ENCODE results near the gene CEP72. TPM values are rescaled to one million over a fixed set of nuclear protein-coding genes. Genes with fewer than 3 reads are reported as not detected.

Gene CEP72
- total RNA-seq, 6 experiments from 2014 or later = 2.9 to 5.0 (median 4.0) TPM

DNA sequence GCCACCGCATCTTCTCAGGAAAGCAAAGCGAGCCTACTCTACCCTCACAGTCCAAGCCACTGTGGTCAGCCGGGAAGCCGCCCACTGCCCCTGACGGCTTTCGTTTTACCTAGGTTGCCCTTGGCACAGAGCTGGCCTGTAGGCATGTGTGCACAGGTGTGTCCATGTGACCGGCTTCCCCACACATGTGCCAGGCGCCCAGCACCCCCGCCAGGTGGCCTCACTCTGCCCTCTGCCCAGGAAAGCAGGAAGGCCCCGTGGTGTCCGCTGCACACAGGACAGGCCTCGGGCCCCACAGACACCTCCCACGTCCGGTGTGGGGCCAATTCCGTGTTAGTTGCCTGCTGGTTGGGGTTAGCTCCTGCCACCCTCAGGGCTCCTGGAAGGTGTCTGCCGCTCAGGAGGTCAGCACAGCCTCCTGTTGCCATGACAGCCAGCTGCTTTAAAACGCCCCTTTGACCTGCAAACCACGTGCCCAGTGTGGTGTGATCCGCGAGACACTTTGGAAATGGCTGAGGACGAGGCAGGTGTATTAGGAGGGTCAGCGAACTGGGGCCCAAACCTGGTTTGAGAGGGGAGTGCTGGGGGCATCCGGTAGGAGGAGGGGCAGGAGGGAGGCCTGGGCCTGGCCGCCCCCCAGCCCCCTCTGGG lies 52.3 kb downstream of the CEP72 start:
- no peak for DNase-seq
- H3K36me3 Mint-ChIP-seq (ENCODE audit: low read depth) = peaks cover 28% of the 10 kb centered on the region
- TF ChIP-seq CTCF (IDR thresholded peaks at IDR 0.05) = no peak
- peaks cover 6% of the 10 kb centered on the region; the same call in 1 of the 2 replicates for H3K9me3 Mint-ChIP-seq
- no peak overlapping the region for H3K4me3 Mint-ChIP-seq
- H3K27ac Mint-ChIP-seq = no peak overlapping the region
- no peaks in the 10 kb centered on the region; the same call in 1 of the 2 replicates for H3K27me3 Mint-ChIP-seq (ENCODE audit: insufficient read depth)
- no peaks in the 10 kb centered on the region for H3K4me1 Mint-ChIP-seq (ENCODE audit: low read depth)

DNA sequence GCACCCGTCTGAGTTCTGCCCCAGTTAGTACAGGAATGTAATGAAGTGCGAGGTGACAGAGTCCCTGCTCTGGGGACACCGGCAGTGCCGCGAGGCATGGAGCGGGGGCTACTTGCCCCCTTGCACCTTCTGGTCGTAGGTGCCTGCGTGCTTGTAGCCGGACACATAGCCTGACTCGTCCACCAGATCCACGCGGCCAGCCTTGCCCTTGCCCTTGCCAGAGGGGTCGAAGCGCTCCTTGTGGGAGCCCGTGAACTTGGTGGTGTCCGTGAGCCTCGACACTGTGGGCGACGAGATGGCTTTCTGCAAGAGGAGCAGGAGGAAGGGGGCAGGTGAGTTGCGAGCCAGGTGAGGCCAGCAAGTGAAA lies 52.8 kb downstream of the CEP72 start:
- H3K4me3 Mint-ChIP-seq = no peak overlapping the region
- no peaks in the 10 kb centered on the region for H3K4me1 Mint-ChIP-seq (ENCODE audit: low read depth)
- H3K36me3 Mint-ChIP-seq (ENCODE audit: low read depth) = peaks cover 22% of the 10 kb centered on the region
- no peak for DNase-seq
- H3K27ac Mint-ChIP-seq = no peak overlapping the region
- H3K9me3 Mint-ChIP-seq = peaks cover 6% of the 10 kb centered on the region; the same call in 1 of the 2 replicates
- H3K27me3 Mint-ChIP-seq (ENCODE audit: insufficient read depth) = no peaks in the 10 kb centered on the region; the same call in 1 of the 2 replicates
- TF ChIP-seq CTCF (IDR thresholded peaks at IDR 0.05) = no peak

DNA sequence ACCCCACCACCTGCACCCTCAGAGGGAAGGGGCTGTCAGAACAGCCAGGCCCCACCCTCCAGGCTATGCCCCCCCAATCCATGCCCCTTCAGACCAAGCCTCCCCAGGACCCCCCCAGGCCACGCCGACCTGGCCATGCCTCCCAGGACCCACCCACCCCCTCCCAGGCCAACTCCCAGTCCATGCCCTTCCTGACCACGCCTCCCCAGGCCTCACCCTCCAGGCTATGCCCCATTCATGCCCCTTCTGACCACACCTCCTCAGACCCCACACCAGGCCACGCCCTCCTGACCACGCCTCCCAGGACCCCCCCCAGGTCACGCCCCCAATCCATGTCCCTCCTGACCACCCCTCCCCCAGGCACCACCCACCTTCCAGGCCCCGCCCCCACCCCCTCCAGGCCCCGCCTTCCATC lies 53.4 kb downstream of the CEP72 start:
- peaks cover 17% of the 10 kb centered on the region for H3K36me3 Mint-ChIP-seq (ENCODE audit: low read depth)
- DNase-seq = no peak
- H3K9me3 Mint-ChIP-seq = peaks cover 6% of the 10 kb centered on the region; the same call in 1 of the 2 replicates
- no peaks in the 10 kb centered on the region; the same call in 1 of the 2 replicates for H3K27me3 Mint-ChIP-seq (ENCODE audit: insufficient read depth)
- H3K4me3 Mint-ChIP-seq = no peak overlapping the region
- H3K27ac Mint-ChIP-seq = no peak overlapping the region
- no peaks in the 10 kb centered on the region for H3K4me1 Mint-ChIP-seq (ENCODE audit: low read depth)
- TF ChIP-seq CTCF (IDR thresholded peaks at IDR 0.05) = no peak

GRCh38 chr5:665956-666711 lies 54.0 kb downstream of the CEP72 start:
- no peaks in the 10 kb centered on the region for H3K4me1 Mint-ChIP-seq (ENCODE audit: low read depth)
- no peaks in the 10 kb centered on the region; the same call in 1 of the 2 replicates for H3K27me3 Mint-ChIP-seq (ENCODE audit: insufficient read depth)
- no peak overlapping the region for H3K27ac Mint-ChIP-seq
- no peak for DNase-seq
- H3K4me3 Mint-ChIP-seq = no peak overlapping the region
- no peak for TF ChIP-seq CTCF (IDR thresholded peaks at IDR 0.05)
- H3K9me3 Mint-ChIP-seq = peaks cover 4% of the 10 kb centered on the region; the same call in 1 of the 2 replicates
- peaks cover 14% of the 10 kb centered on the region for H3K36me3 Mint-ChIP-seq (ENCODE audit: low read depth)

GRCh38 chr5:666816-667498 lies 54.8 kb downstream of the CEP72 start:
- no peaks in the 10 kb centered on the region for H3K9me3 Mint-ChIP-seq
- TF ChIP-seq CTCF (IDR thresholded peaks at IDR 0.05) = no peak
- no peak overlapping the region for H3K4me3 Mint-ChIP-seq
- DNase-seq = no peak
- no peaks in the 10 kb centered on the region for H3K27me3 Mint-ChIP-seq (ENCODE audit: insufficient read depth)
- no peak overlapping the region for H3K27ac Mint-ChIP-seq
- no peaks in the 10 kb centered on the region for H3K4me1 Mint-ChIP-seq (ENCODE audit: low read depth)
- peaks cover 9% of the 10 kb centered on the region; the same call in 1 of the 2 replicates for H3K36me3 Mint-ChIP-seq (ENCODE audit: low read depth)

Data from HFFc6 (cell line).